HepG2 (cell line): ENCODE results near the gene MRPL54. TPM values are rescaled to one million over a fixed set of nuclear protein-coding genes. Genes with fewer than 3 reads are reported as not detected.

ENCODE experiments used
- FIP1L1 ChIP-seq: fragments of 200-400 bp; formaldehyde crosslinking; IDR thresholded peaks from 2 replicates; pipeline ENCODE4 v1.6.1; 2018; ENCODE audit warnings: low read depth, mild to moderate bottlenecking, low read length, moderate library complexity, borderline replicate concordance; ENCODE audit not compliant: insufficient read depth
- MED8 ChIP-seq: sonication (generic); formaldehyde crosslinking; IDR thresholded peaks from 2 replicates; pipeline ENCODE4 v1.8.1; 2023; ENCODE audit warnings: mild to moderate bottlenecking, missing genetic modification reagents; ENCODE audit not compliant: insufficient replicate concordance
- NCOA1 ChIP-seq: sonication (generic); formaldehyde crosslinking; IDR thresholded peaks from 2 replicates; pipeline ENCODE4 v1.9.0; 2021; ENCODE audit warnings: missing genetic modification reagents
- NCOA5 ChIP-seq: sonication (generic); formaldehyde crosslinking; IDR thresholded peaks from 2 replicates; pipeline ENCODE4 v1.4.0; 2020; ENCODE audit warnings: missing genetic modification reagents
- PRPF4 ChIP-seq: fragments of 200-400 bp; formaldehyde crosslinking; IDR thresholded peaks from 2 replicates; pipeline ENCODE4 v1.6.1; 2016; ENCODE audit warnings: low read length, low read depth; ENCODE audit not compliant: poor library complexity, severe bottlenecking
- RELA ChIP-seq: sonication (generic); formaldehyde crosslinking; IDR thresholded peaks from 2 replicates; pipeline ENCODE4 v1.4.0; 2020; ENCODE audit warnings: missing genetic modification reagents
- RFX1 ChIP-seq: fragments of 450-650 bp; IDR thresholded peaks from 2 replicates; pipeline ENCODE4 v1.6.1; 2017
- SNAI1 ChIP-seq: sonication (generic); formaldehyde crosslinking; IDR thresholded peaks from 2 replicates; pipeline ENCODE4 v1.5.0; 2020; ENCODE audit warnings: mild to moderate bottlenecking, missing genetic modification reagents, borderline replicate concordance
- SNAPC2 ChIP-seq: sonication (generic); formaldehyde crosslinking; IDR thresholded peaks from 2 replicates; pipeline ENCODE4 v1.8.1; 2022; ENCODE audit warnings: mild to moderate bottlenecking, missing genetic modification reagents
- SP5 ChIP-seq: IDR thresholded peaks from 2 replicates; pipeline ENCODE4 v1.6.1; 2016; ENCODE audit warnings: low read depth, borderline replicate concordance
- ZBTB20 ChIP-seq: sonication (generic); formaldehyde crosslinking; IDR thresholded peaks from 2 replicates; pipeline ENCODE4 v1.8.1; 2023; ENCODE audit warnings: missing genetic modification reagents, low read depth, mild to moderate bottlenecking, borderline replicate concordance
- ZFP90 ChIP-seq: sonication (generic); formaldehyde crosslinking; IDR thresholded peaks from 2 replicates; pipeline ENCODE4 v1.8.0; 2022; ENCODE audit warnings: missing genetic modification reagents, mild to moderate bottlenecking, inconsistent platforms, borderline replicate concordance
- ZNF605 ChIP-seq: sonication (generic); formaldehyde crosslinking; IDR thresholded peaks from 2 replicates; pipeline ENCODE4 v1.8.0; 2022; ENCODE audit warnings: mild to moderate bottlenecking, missing genetic modification reagents
- ZNF674 ChIP-seq: sonication (generic); formaldehyde crosslinking; IDR thresholded peaks from 2 replicates; pipeline ENCODE4 v1.5.0; 2020; ENCODE audit warnings: low read depth, mild to moderate bottlenecking, missing genetic modification reagents
- ZNF781 ChIP-seq: sonication (generic); formaldehyde crosslinking; IDR thresholded peaks from 2 replicates; pipeline ENCODE4 v1.5.1; 2020; ENCODE audit warnings: borderline replicate concordance, mild to moderate bottlenecking, missing genetic modification reagents; ENCODE audit errors: not compliant biosample characterization
- polyA plus RNA-seq, 8 experiments: library from polyadenylated mRNA; depleted of rRNA in 3 of 8; stranded (reverse) in 7 of 8; unstranded in 1 of 8; fragments of >200 nt; fragmentation: Illumina TruSeq in 4 of 8; extraction: Trizol in 4 of 8; gene quantifications; 2 replicates each; pipeline versions ENCODE4 v1.2.1 to v1.2.3, GENCODE V29; 2011 to 2016; ENCODE audit warnings: low read depth in 4 of 8, missing spikeins in 1 of 8, mixed read lengths in 1 of 8; ENCODE audit not compliant: insufficient read depth in 1 of 8
- total RNA-seq, 5 experiments: library from RNA; depleted of rRNA; stranded (reverse); fragments of >200 nt; fragmentation: Illumina TruSeq; extraction: Trizol; gene quantifications; 2 replicates each; pipeline ENCODE4 v1.2.3, GENCODE V29; 2016; ENCODE audit warnings: low read depth in 1 of 5
- TF ChIP-seq, protein P1 (sequence below): sonication (generic); formaldehyde crosslinking; IDR thresholded peaks from 2 replicates; pipeline ENCODE4 v1.4.0; 2020; ENCODE audit warnings: missing genetic modification reagents
- TF ChIP-seq, protein P2 (sequence below): sonication (generic); formaldehyde crosslinking; IDR thresholded peaks from 2 replicates; pipeline ENCODE4 v1.5.1; 2020; ENCODE audit warnings: mild to moderate bottlenecking, moderate library complexity, missing genetic modification reagents
- TF ChIP-seq, protein P3 (sequence below): sonication (generic); formaldehyde crosslinking; IDR thresholded peaks from 2 replicates; pipeline ENCODE4 v1.5.0; 2020; ENCODE audit warnings: mild to moderate bottlenecking, missing genetic modification reagents, moderate library complexity
- TF ChIP-seq, protein P4 (sequence below): IDR thresholded peaks from 2 replicates; pipeline ENCODE4 v1.6.1; 2016; ENCODE audit warnings: mild to moderate bottlenecking

MRPL54 gene
- total and polyA plus RNA-seq, 2 of the 13 experiments (the other 11 are each of a cell fraction or from before 2014, with no cell fraction given), result 36.8 to 66.9 TPM

DNA sequence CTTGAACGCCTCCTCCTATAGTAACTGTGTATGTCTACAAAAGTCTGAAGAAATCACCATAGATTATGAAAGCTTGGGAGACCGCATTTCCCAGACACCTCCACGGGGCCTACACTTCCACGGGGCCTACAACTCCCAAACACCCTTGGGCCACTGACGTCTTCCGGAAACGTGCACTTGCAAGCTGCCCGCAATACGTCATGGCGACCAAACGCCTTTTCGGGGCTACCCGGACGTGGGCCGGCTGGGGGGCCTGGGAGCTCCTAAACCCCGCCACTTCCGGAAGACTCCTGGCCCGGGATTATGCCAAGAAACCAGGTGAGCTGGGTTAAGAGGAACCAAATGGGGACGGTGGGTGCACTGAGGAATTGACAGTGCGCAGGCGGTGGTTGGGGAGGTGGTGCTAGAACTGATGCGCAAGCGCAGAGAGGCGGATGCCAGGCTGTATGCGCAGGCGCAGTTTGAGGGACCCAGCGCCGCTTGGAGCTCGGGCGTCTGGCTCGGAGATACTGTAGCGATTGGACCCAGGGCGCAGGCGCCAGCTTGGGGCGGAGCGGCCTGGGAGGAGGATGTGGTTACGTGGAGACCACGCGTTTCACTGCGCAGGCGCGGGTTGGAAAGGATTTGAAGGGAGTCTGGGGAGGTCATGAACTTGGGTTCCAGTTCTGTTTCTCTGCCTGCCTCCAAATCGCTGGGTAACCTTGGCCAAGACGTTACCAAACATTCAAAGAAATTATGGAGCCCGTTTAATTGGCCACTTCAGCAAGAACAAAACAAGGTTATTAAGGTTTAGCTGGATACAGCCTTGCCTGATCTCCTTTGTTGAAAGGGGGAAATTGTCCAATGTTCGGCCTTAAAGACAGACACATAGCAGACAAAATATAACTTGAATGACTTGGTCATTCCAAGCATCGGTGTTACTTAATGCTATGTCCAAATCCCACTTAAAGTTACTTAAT is at the start of gene MRPL54 (continued):
- TF ChIP-seq, protein P1, sequence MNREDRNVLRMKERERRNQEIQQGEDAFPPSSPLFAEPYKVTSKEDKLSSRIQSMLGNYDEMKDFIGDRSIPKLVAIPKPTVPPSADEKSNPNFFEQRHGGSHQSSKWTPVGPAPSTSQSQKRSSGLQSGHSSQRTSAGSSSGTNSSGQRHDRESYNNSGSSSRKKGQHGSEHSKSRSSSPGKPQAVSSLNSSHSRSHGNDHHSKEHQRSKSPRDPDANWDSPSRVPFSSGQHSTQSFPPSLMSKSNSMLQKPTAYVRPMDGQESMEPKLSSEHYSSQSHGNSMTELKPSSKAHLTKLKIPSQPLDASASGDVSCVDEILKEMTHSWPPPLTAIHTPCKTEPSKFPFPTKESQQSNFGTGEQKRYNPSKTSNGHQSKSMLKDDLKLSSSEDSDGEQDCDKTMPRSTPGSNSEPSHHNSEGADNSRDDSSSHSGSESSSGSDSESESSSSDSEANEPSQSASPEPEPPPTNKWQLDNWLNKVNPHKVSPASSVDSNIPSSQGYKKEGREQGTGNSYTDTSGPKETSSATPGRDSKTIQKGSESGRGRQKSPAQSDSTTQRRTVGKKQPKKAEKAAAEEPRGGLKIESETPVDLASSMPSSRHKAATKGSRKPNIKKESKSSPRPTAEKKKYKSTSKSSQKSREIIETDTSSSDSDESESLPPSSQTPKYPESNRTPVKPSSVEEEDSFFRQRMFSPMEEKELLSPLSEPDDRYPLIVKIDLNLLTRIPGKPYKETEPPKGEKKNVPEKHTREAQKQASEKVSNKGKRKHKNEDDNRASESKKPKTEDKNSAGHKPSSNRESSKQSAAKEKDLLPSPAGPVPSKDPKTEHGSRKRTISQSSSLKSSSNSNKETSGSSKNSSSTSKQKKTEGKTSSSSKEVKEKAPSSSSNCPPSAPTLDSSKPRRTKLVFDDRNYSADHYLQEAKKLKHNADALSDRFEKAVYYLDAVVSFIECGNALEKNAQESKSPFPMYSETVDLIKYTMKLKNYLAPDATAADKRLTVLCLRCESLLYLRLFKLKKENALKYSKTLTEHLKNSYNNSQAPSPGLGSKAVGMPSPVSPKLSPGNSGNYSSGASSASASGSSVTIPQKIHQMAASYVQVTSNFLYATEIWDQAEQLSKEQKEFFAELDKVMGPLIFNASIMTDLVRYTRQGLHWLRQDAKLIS, result no peak
- no peak for TF ChIP-seq SNAI1 (CRISPR knock-in tag)
- peak; percentile 71; the same call in 1 of the 2 replicates for TF ChIP-seq RFX1
- TF ChIP-seq PRPF4, result no peak
- TF ChIP-seq, protein P2, sequence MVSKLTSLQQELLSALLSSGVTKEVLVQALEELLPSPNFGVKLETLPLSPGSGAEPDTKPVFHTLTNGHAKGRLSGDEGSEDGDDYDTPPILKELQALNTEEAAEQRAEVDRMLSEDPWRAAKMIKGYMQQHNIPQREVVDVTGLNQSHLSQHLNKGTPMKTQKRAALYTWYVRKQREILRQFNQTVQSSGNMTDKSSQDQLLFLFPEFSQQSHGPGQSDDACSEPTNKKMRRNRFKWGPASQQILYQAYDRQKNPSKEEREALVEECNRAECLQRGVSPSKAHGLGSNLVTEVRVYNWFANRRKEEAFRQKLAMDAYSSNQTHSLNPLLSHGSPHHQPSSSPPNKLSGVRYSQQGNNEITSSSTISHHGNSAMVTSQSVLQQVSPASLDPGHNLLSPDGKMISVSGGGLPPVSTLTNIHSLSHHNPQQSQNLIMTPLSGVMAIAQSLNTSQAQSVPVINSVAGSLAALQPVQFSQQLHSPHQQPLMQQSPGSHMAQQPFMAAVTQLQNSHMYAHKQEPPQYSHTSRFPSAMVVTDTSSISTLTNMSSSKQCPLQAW, result peak; percentile 80
- TF ChIP-seq, protein P3, sequence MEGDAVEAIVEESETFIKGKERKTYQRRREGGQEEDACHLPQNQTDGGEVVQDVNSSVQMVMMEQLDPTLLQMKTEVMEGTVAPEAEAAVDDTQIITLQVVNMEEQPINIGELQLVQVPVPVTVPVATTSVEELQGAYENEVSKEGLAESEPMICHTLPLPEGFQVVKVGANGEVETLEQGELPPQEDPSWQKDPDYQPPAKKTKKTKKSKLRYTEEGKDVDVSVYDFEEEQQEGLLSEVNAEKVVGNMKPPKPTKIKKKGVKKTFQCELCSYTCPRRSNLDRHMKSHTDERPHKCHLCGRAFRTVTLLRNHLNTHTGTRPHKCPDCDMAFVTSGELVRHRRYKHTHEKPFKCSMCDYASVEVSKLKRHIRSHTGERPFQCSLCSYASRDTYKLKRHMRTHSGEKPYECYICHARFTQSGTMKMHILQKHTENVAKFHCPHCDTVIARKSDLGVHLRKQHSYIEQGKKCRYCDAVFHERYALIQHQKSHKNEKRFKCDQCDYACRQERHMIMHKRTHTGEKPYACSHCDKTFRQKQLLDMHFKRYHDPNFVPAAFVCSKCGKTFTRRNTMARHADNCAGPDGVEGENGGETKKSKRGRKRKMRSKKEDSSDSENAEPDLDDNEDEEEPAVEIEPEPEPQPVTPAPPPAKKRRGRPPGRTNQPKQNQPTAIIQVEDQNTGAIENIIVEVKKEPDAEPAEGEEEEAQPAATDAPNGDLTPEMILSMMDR (CRISPR knock-in tag), result peak; percentile 32
- TF ChIP-seq ZNF781 (CRISPR knock-in tag), result no peak
- TF ChIP-seq NCOA1 (CRISPR knock-in tag), result no peak
- no peak for TF ChIP-seq NCOA5 (CRISPR knock-in tag)
- TF ChIP-seq, protein P4, sequence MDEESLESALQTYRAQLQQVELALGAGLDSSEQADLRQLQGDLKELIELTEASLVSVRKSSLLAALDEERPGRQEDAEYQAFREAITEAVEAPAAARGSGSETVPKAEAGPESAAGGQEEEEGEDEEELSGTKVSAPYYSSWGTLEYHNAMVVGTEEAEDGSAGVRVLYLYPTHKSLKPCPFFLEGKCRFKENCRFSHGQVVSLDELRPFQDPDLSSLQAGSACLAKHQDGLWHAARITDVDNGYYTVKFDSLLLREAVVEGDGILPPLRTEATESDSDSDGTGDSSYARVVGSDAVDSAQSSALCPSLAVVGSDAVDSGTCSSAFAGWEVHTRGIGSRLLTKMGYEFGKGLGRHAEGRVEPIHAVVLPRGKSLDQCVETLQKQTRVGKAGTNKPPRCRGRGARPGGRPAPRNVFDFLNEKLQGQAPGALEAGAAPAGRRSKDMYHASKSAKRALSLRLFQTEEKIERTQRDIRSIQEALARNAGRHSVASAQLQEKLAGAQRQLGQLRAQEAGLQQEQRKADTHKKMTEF, result peak; percentile 66; the same call in 1 of the 2 replicates
- no peak for TF ChIP-seq ZFP90 (CRISPR knock-in tag)
- TF ChIP-seq ZNF605, result peak; percentile 71
- TF ChIP-seq SNAPC2, result no peak
- TF ChIP-seq SP5 (CRISPR knock-in tag), result no peak; the same call in 1 of the 2 replicates
- peak; percentile 76; the same call in 1 of the 2 replicates for TF ChIP-seq ZBTB20 (CRISPR knock-in tag)
- no peak for TF ChIP-seq MED8 (CRISPR knock-in tag)
- TF ChIP-seq ZNF674, result no peak
- TF ChIP-seq FIP1L1, result no peak
- no peak for TF ChIP-seq RELA (CRISPR knock-in tag)
